NCI-H345 (cell line): ENCODE data around the gene ROPN1L.

Experiments used
- DNase-seq: peaks from one replicate; lab custom pipeline; 2025; lab: John Stamatoyannopoulos, UW

Gene ROPN1L

DNA sequence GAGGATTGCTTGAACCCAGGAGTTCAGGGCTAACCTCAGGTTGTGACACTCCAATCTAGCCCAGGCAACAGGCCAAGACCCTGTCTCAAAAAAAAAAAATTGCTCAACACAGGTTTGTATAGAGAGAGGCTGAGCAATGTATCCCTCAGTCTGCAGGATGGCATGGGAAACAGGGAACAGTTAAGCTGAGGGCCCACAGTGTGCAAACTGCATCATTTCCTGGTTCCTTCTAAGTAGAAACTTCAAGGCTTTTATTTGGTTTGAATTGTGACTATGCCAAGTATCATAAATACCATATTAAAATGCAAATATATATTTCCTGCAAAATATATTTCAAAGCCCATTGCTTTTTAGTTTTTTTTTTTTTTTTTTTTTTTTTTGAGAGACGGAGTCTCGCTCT lies 13.7 kb upstream of the ROPN1L start:
- DNase-seq = no peak

DNA sequence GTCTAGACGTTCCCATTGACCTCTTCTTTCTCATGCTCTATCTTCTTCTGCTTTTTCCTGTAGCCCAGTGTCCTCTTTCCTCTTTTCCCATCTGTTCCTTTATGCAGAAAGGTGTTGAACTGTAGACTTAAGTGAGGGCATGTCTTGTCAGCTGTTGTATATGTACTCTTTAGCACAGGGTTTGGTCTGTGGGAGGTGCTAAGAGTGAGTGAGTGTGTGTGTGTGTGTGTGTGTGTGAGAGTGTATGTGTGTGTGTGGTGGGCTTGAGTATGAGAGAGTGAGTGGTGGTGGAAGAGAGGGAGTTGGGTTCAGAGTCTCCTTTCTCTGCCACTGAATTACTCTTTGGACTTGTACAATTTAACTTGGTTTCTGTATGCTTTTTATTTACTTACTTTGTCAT lies 10.3 kb upstream of the ROPN1L start:
- no peak for DNase-seq

DNA sequence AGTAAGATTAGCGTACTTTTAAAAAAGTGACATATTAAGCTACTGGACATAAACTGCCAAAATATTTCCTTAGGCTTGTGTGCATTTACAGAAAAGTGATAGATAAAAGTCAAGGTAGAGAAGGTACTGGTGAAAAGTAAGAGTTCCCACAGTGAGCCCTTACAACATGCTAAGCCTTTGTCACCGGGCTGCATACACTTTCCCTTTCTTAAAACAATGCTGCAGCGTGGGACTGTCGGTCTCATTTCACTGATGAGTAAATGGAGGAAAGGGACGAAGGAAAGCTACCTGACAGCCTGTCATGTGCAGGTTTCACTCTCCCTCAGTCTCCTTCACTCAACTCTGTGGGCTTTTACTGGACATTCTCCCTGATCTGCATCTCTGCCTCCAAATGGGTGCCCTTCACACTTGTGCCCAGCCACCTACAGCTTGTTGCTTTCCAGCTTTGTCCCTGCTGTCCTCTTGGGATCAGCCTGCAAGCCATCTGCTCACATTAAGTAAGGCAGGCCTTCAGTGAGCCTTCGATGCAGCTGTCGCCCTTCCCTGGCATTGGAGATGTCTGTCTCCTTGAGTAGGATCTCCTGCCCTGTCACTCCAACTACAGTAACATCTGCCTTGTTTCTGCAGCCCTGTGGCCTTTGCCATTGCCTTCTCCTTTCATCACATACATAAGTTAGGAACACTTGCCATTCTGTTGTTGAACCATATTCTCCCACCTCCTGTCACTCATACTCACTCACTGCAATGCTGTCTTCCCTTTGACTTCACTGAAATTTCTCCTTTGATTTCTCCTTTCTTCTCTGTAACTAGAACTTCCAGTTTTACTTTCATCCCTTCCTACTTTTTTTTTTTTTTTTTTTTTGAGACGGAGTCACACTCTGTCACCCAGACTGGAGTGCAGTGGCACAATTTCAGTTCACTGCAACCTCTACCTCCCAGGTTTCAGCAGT lies 9.3 kb upstream of the ROPN1L start:
- no peak for DNase-seq

DNA sequence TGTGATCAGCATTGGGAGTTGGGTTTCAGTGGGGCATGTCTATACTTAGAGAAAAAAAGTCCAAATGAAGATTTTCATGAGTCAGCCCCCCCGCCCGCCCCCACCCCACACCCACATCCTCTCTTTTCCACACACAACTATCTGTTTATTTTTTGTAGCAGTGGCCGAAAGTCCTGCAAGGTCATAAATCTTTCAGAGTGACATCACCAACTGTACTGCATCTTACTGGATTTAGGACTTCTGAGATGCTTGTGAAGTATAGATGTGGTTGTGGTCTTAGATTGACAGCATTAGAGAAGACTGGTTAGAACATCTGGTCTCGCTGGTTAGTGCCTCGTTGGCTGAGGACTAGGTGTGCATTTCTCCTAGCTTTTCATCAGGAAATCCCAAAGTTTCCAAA lies 7.3 kb upstream of the ROPN1L start:
- no peak for DNase-seq

DNA sequence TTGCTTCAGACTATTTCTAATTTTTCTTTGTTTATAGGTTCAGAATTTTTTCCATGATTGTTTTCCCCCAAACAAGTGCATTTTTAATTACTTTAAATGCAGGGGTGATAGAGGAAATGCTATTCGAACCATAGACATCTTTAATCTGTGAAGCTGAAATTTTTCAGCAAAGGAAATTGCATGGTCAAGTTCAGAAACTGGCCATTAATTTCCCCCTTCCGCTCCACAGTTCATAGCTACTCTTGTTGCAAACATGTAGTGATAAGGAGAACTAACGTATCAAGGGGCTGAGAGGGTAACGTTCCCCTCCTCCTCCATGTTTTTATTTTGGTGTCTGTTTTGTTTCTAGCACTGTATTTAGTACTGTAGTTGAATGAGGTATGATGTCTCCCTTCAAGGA lies 3.4 kb upstream of the ROPN1L start:
- no peak for DNase-seq

DNA sequence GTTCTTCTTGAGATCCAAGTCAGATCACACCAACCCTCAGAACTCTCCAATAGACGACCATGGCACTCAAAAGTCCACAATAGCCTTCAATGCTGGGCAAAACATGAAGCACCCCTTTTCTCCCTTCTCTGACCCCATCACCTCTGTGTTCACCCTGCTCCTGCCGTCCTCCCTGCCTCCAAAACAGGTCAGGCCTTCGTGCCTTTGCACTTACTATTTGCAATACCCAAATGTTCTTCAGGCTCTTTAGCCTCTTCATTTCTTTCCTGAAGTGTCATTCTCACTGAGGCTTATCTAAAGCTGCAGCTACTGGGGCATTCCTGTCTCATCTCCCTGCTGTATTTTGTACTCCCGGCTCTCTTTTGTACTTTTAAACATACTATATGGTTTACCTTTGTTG lies 2.0 kb upstream of the ROPN1L start:
- DNase-seq = no peak

DNA sequence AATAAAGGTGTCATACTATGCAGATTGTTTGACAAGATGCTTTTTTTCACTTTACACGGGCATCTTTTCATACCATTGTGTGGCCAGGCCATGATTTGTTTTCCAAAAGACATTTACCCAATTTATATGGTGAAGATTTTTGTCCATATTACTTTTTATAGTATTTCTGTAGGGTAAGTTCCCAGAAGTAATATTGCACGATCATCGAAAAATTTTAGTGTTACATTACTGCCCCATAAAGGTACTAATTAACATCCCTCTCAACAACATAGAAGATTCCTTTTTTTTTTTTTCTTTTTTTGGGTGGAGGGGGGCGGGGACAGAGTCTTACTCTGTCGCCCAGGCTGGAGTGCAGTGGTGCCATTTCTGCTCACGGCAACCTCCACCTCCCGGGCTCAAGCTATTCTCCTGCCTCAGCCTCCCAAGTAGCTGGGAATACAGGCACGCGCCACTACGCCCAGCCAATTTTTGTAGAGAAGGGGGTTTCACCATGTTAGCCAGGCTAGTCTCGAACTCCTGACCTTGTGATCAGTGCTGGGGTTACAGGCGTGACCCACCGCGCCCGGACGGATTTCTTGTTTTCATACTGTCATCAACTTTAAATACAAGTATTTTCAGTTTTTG lies 1.2 kb upstream of the ROPN1L start:
- no peak for DNase-seq

DNA sequence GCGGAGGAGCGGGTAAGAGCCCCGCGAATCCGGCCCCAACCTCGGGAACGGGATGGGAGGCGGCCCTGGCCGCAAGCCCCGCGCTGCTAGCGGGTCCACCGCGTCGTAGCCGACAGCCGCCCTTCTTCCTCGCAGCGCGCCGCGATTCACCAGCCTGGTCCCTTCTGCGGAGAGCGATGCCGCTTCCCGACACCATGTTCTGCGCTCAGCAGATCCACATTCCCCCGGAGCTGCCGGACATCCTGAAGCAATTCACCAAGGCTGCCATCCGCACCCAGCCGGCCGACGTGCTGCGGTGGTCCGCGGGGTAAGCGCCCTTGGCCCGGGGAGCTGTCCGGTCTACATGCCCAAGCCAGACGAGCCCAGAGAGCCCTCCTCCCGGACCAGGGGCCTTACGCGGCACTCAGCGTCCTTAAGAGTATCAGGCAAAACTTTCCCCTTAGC lies 335 bp downstream of the ROPN1L start:
- DNase-seq = no peak

DNA sequence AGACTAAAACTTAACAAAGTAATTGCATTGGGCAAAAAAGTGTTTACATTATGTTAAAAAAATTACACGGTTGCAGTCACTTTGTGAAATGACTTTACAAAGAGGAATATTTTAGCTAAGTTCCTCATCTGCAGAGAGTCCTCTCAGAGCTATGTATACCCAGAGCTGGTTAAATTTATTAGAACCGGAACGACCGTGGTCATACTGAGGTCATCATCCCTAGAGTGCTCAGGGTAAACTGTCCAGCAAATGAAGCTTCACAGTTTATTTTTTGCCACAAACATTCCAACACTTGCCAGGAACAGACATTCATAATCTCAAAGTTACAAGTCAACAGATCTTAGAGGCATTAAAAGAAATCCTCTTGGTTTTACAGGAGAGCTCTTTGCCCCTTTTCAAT lies 897 bp downstream of the ROPN1L start:
- DNase-seq = no peak

DNA sequence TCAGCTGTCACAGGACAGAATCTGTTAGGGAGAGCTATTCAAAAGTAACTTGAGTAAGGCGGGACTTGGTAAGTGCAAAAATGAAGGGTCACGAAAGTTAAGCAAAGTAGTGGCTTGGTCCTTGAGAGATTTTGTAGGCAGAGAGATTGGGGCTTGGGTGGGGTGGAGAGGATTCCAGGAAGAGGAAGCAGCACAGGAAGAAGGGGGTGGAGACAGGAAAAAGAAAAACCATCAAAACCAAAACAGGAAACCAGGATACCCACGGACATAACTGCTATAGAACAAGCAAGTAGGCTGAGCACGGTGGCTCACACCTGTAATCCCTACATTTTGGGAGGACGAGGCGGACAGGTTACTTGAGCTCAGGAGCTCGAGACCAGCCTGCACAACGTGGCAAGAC lies 3.7 kb downstream of the ROPN1L start:
- DNase-seq = no peak

DNA sequence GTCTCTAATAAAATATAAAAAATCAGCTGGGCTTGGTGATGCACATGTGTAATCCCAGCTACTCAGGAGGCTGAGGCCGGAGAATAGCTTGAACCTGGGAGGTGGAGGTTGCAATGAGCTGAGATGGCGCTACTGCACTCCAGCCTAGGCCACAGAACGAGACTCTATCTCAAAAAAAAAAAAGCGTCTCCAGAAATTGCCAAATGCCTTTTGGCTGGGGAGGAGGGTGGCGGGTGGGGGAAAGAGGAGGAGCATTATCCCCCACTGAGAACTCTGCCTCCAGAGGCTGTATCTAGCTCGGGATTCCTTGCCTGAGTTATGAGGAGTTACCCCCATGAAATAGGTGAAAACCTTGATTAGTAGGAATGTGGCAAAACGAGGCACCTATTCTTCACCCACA lies 4.8 kb downstream of the ROPN1L start:
- no peak for DNase-seq

DNA sequence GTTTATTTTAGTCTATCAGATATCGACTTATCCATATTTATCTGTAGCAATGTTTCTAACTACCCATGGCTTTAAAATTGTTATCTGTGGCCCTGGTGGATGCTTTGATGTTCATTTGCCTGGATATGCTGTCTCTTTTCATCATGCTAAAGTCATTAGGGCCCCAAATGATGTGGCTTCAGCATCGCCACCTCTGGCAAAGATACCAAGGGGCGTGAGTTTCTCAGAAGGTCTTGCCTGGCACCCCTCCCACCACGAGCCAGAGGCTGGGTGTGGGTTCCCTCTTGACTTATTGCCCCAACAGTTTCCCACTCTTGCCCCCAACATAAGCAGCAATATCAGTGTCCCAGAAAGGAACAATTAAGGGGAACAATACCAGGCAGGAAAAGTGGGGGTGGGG lies 5.4 kb downstream of the ROPN1L start:
- DNase-seq = no peak

DNA sequence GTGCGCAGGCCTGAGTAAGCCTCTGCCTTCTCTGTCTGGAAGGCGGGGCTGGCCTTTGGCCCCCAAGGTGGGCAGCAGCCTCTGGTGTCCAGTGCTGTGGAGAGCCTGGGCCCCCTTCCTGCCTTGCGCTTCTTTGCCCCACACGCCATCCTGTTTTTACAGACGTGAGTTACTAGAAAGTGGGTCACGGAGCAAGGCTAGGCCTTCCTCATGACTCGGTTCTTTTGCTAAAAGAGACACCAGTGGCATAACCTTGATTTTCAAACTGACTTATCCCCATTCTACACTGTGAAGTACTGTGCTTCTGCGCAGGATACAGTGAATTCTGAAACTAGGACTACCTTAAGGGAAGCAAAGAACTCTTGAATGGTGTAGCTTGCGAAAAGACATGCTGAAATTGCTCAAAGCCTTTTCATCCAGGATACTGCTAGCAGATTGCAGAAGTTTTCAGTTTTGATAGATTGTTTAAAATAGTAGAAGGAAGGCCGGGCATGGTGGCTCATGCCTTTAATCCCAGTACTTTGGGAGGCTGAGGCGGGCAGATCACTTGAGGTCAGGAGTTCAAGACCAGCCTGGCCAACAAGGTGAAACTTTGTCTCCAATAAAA lies 7.2 kb downstream of the ROPN1L start:
- no peak for DNase-seq

DNA sequence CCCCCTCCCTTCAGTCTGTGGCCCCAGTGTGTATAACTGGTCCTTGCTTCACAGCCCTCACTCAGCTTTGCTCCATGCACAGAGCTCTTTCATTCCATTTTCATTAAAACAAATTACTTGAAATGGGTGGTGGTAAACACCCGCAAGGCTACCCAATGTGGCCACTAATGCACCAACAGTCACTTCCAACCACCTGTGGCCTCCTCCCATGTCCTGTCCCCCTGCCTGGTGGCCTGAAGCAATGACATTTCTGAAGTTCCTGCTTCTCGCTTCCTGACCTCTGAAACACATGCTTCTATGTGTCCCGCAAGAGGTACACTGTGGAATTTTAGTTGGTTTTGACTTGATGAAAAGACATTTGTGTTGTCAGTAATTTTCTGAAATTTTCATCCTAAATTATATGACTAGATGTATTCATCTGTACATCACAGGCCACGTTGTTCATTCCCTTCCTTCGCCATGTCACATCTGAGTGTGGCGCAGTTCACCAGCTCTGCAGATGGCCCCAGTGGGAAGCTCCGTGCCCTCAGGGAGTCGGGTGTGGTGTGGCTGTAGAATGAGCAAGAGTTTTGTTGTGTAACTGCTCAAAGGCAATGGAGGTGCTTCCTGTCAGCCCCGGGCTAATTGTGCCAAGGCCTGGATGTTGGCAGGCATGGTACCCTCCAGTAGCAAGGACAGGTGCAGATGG lies 9.6 kb downstream of the ROPN1L start:
- DNase-seq = peak; percentile 25

DNA sequence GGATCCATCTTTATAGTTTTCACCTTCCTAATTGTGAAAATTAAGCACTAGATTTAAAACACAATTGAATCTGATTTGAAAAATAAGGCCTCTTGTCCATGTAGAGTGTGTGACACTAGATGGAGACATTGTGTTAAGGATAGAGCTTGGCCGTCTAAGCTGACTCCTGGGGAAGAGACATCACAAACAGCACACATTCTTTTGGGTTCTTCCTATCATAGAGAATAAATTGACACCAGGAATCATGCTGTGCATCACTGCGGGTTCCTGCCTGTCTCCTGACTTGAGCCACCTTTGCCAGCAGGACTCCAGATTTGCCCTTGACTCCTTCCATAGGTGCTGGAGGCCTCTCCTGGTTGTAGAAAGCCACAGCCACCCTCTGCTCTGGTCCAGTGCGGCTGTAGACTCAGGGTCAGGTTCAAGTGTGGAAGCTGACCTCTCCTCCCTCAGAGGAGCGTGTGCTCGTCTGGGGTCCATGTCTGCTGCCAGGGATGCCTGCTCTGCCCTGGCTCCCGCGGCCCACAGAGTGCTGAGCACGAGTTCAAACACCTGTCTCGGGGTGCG lies 11.2 kb downstream of the ROPN1L start:
- DNase-seq = peak; percentile 62

DNA sequence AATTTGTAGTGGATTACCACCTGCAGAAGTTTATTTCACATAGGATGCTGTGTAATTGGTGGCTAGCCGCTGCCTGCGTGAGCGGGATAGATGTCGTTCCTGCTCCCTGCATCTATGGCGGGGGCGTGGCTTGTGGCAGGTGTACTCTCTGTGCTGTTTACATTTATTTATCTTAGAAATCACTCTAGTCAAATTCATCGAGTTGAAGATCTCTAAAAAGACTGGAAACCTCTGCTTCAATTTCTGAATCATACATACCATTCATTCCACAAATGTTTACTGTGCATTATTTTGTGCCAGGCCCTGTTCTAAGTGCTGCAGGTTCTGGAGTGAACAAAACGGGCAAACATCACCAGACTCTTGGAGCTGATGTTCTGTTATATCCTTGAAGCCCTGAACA lies 11.9 kb downstream of the ROPN1L start:
- DNase-seq = no peak

DNA sequence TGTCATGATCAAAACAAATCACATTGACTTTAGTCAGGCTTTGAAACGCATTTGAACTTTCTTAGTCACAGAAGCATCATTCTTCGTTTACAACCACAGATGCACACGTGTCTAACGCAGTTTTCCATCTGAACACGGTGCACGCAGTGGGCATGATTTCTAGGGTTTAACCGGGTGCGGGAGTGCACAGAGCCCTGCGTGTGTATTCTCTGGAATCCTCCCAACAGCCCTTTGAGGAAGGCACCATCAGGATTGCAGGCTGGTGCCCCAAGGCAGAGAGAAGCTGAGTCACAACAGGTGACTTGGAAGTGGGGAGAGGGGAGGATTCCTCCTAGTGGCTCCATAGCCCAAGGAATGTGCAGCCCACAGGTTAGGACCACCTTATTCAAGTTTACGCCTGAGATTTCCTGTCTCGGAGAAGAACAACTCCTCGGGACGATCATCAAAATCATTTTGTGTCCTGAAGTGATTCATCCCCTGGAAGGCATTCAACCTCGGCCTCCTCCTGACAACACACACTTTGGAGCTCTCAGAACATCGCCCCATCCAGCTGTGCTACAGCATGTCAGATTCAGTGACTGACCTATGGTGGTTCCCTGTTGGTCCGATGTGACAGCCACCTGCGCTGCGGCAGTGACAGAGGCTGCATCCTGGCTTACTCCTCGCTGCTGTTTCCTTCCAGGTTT lies 13.1 kb downstream of the ROPN1L start:
- DNase-seq = no peak

DNA sequence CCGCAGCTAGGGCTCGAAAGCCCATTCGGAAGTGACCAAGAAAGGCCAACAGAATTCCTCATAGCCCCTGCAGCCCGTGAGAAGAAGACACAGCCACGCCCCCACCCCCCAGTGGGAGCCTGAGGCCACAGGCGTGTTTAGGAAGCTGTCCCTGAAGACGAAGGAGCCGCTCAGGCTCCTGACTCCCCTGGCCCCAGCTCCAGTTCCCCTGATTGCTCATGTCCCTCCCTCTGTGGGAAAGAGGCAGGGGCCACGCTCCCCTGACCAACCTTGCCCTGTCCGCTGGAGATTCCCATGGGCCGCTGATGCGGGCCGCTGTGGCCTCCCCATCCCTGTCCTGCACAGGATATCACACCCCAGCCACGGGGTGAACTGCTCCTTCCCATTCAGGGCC lies 13.6 kb downstream of the ROPN1L start:
- no peak for DNase-seq

DNA sequence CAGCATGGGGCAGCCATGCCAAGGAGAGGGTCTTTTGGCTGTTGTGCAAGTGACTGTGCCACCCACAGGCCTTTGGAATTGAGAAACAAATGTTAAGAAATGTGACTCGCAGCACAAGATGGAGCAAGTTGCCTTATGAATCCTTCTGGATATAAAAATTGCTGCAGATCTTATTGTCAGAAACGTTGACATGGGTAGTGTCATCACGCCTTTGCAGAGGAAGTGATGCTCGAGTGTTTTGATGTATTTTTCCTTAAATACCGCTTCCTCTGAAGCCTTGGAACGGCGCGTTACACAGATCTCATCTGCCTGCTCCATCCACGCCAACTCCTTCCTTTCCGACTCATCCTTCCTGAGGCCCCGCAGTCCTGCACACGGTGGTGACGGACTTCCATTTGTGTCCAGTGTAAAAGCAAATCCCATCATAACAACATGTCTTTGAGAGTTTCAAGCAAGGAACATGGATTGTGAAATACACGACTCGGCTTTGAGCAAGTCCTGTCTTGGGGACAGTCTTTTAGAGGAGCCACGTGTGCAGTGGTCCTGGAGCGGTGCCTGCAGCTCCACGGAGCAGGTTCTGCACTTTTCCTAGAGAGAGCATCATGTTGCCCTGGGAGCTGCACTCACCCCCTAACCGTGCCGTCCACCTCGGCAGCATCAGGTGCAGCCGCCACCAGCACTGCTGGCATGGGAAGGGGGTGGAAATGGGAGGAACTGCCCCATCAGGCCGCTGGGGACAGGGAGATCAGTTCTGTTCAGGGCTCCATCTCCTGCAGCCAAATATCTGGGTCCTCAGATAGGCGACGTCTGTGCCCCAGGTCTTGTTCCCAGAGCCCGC lies 15.1 kb downstream of the ROPN1L start:
- DNase-seq = no peak

DNA sequence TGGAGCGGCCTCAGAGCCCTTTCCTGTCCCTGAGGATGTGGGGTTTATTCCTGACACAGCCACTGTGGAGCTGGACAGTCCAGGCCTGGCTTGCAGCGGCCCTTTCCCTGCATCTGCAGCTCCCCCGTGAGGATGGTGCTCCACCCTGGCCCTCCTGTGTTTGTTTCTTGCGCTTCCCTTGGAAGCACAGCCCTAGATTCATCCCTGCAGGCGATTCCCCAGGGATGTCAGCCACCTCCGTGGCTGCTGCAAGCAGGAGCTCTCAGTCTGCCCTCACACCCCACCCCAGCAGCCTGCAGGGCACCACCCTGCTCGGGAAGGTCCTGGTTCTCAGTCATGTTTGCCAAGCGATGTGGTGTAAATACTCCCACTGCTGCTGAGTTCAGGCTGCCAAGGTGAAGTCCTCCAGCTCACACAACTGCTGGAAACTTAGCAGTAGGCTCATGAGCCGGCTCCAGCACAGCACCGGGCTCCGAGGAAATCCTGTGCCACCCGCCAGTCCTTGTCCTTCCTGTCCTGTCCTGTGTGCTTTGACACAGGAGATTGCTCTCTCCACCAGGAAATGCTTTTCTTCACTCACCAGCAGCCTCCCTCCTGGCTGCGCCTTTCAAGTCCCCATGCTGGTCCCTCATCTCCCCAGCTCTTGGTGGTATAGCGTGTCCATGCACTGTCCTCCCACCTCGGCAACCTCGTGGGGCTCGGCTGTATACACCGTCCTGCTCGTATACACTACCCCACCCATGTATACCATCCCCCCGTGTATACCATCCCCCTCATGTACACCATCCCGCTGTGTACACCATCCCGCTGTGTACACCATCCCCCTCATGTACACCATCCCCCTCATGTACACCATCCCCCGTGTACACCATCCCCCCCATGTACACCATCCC lies 16.2 kb downstream of the ROPN1L start:
- peak; percentile 31 for DNase-seq
